Kidney (tissue), 14 donors: Measurements from ENCODE around the gene SYT3. TPM values are rescaled to one million over a fixed set of nuclear protein-coding genes. Genes with fewer than 3 reads are reported as not detected.

Experiments used
- DNase-seq, 5 donors: peaks; one replicate each; pipeline ENCODE4 v3.0.0-alpha.2; 2013 to 2020
- FAIRE-seq: peaks from 2 replicates; lab custom pipeline; 2012; peaks lifted over from hg19 to GRCh38; lab: Jason Lieb, UNC
- H3K27ac ChIP-seq, 2 donors: one replicate each; pipeline ENCODE4 v1.7.0; 2013; ENCODE audit warnings: low read depth in 2 of 2, low read length in 2 of 2, inconsistent platforms in 1 of 2
- H3K27me3 ChIP-seq: one replicate; pipeline ENCODE4 v1.7.1; 2013; ENCODE audit warnings: low read length, inconsistent platforms; ENCODE audit not compliant: control insufficient read depth, insufficient read depth
- H3K36me3 ChIP-seq, 3 donors: one replicate each; pipeline versions ENCODE4 v1.7.0 to v1.7.1; 2013; ENCODE audit warnings: low read length in 3 of 3, control low read depth in 1 of 3, inconsistent platforms in 1 of 3; ENCODE audit not compliant: insufficient read depth in 3 of 3, control insufficient read depth in 2 of 3
- H3K4me1 ChIP-seq, 3 donors: one replicate each; pipeline versions ENCODE4 v1.7.0 to v1.7.1; 2013; ENCODE audit warnings: low read length in 3 of 3, inconsistent platforms in 1 of 3, low read depth in 1 of 3; ENCODE audit not compliant: control insufficient read depth in 2 of 3, insufficient read depth in 2 of 3
- H3K4me3 ChIP-seq, 3 donors: one replicate each; pipeline versions ENCODE4 v1.7.0 to v1.8.1; 2013; ENCODE audit warnings: low read length in 3 of 3, control low read depth in 1 of 3, inconsistent platforms in 1 of 3
- H3K9ac ChIP-seq, 3 donors: one replicate each; pipeline versions ENCODE4 v1.7.0 to v1.7.1; 2013; ENCODE audit warnings: low read length in 3 of 3, control low read depth in 1 of 3, inconsistent platforms in 1 of 3
- H3K9me3 ChIP-seq, 3 donors: one replicate each; pipeline versions ENCODE4 v1.7.0 to v1.7.1; 2013; ENCODE audit warnings: low read length in 3 of 3, control low read depth in 1 of 3, inconsistent platforms in 1 of 3; ENCODE audit not compliant: control insufficient read depth in 2 of 3, insufficient read depth in 1 of 3
- intact Hi-C: fragments of 100-400 bp; cut with DNase I; formaldehyde crosslinking; loops from one replicate; pipeline ENCODE4 v1.11.1; 2022
- polyA plus RNA-seq: library from polyadenylated mRNA; stranded (reverse); fragments of 350-450 nt; fragmentation: Illumina TruSeq; extraction: RNeasy Lipid Tissue Mini Kit (QIAGEN cat#74804); gene quantifications from one replicate; pipeline ENCODE4 v1.2.3, GENCODE V29; 2014; ENCODE audit warnings: low read depth, low replicate concordance; ENCODE audit not compliant: insufficient read depth
- total RNA-seq: library from RNA; stranded (reverse); fragmentation: NEBNext Ultra II Directional; extraction: Animal tissue kit (Norgen Biotek cat#: 25700); gene quantifications from one replicate; pipeline ENCODE4 v1.2.1, GENCODE V29; 2021
- TF ChIP-seq, protein P1 (sequence below): IDR thresholded peaks from 3 replicates; pipeline ENCODE4 v1.5.1; 2012; ENCODE audit warnings: mild to moderate bottlenecking, moderate library complexity, borderline replicate concordance; ENCODE audit not compliant: insufficient read depth; ENCODE audit errors: extremely low read depth
- donor health status: control.
- donor health status: control.
- donor health status: control.
- donor health status: control.
- donor health status: control.
- donor health status: DM: yes; HTN: yes; CAD: no.
- donor health status: Normal renal cell carcinoma (clear cell type).

Gene SYT3
- total and polyA plus RNA-seq, 2 donors from 2014 or later = 0.54 to 0.63 TPM

DNA sequence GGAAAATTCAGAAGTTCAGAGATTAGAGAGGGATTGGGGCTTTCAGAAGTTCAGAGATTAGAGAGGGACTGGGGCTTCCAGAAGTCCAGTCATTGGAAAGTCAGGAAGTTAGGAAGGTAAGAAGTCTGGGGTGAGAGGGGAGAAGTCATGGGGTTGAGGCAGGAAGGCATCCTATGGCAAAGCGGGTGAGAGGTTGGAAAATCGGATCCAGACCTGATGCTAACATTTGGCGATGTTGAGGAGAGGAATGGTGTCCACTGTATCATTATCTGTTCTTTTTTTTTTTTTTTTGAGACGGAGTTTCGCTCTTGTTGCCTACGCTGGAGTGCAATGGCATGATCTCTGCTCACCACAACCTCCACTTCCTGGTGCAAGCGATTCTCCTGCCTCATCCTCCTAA is 11.1 kb downstream of the SYT3 start:
- Histone ChIP-seq H3K4me3 (no peak overlapping the region), H3K27ac (no peak overlapping the region), H3K27me3 (no peaks in the 10 kb centered on the region), H3K9me3 (peaks cover 0 to under 1% (median 0%) of the 10 kb centered on the region in 3 donors), H3K9ac (no peak overlapping the region), H3K4me1 (no peaks in the 10 kb centered on the region), H3K36me3 (no peaks in the 10 kb centered on the region)
- intact Hi-C loops = no loop called here
- DNase-seq = no peak
- no peak for FAIRE-seq
- TF ChIP-seq, protein P1, sequence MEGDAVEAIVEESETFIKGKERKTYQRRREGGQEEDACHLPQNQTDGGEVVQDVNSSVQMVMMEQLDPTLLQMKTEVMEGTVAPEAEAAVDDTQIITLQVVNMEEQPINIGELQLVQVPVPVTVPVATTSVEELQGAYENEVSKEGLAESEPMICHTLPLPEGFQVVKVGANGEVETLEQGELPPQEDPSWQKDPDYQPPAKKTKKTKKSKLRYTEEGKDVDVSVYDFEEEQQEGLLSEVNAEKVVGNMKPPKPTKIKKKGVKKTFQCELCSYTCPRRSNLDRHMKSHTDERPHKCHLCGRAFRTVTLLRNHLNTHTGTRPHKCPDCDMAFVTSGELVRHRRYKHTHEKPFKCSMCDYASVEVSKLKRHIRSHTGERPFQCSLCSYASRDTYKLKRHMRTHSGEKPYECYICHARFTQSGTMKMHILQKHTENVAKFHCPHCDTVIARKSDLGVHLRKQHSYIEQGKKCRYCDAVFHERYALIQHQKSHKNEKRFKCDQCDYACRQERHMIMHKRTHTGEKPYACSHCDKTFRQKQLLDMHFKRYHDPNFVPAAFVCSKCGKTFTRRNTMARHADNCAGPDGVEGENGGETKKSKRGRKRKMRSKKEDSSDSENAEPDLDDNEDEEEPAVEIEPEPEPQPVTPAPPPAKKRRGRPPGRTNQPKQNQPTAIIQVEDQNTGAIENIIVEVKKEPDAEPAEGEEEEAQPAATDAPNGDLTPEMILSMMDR = no peak

DNA sequence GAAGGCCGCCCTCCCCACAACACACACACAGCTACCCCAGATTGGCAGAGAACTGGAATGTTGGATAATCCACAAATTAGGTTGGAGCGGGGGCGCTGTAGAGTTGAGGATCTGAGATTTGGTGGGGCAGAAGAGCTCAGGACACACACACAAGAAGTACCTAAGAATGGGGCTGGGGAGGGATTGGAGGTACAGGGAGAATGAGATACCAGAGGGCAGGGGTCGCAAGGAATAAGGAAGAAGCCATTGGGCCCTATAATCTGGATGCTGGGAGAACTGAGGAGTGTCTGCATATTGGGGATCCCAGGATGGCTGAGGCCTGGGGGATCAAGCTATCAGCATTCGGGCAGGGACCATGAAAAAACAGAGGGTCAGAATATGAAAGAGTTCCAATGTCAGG is 11.5 kb downstream of the SYT3 start:
- Histone ChIP-seq H3K36me3 (no peaks in the 10 kb centered on the region), H3K4me3 (no peak overlapping the region), H3K4me1 (no peaks in the 10 kb centered on the region), H3K9ac (no peak overlapping the region), H3K9me3 (no peaks in the 10 kb centered on the region), H3K27me3 (no peaks in the 10 kb centered on the region), H3K27ac (no peak overlapping the region)
- intact Hi-C loops = no loop called here
- no peak for FAIRE-seq
- DNase-seq = no peak
- TF ChIP-seq, protein P1 = no peak

DNA sequence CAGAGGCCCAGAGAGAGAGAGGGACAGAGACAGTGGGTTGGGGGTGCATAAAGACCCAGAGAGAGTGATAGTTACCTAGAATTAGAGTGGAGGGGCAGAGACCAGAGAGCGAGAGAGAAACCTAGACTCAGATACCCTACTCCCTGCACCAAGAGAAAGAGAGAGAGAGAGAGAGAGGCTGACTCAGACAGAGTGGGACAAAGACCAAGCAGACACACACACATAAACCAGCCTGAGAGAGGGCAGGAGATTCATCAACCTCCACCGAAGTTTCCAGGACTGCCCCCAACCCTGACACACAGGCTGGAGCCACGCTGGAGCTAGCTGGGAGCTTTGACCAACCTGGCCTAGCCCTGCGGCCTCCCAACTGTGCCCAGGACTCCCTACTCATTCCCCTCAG is 12.9 kb downstream of the SYT3 start:
- intact Hi-C loops = no loop called here
- H3K27ac ChIP-seq = no peak overlapping the region
- no peak overlapping the region for H3K4me3 ChIP-seq
- no peaks in the 10 kb centered on the region for H3K4me1 ChIP-seq
- H3K27me3 ChIP-seq = no peaks in the 10 kb centered on the region
- TF ChIP-seq, protein P1 = no peak
- DNase-seq (no peak), FAIRE-seq (no peak)
- H3K9ac ChIP-seq = no peak overlapping the region
- no peaks in the 10 kb centered on the region for H3K36me3 ChIP-seq
- H3K9me3 ChIP-seq = no peaks in the 10 kb centered on the region

DNA sequence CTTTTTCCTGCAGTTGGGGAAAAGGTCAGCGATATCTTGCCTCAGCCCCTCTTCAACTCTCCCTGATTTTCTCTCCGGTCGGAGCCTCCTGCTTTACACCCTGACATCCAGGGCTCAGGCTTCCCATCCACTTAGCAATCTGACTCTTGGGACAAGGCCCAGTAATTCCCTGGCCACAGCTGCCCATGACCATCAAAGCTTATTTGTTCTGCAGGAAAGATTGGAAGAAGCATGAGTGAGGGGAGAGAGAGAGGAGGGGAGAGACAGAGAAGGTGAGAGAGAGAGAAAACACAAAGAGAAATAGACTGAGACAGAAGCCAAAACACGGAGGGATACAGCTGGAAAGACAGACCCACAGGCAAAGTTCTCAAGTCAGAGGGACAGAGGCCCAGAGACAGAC is 13.7 kb downstream of the SYT3 start:
- FAIRE-seq (no peak), DNase-seq (no peak)
- Histone ChIP-seq H3K27ac (no peak overlapping the region), H3K4me1 (no peaks in the 10 kb centered on the region), H3K9me3 (no peaks in the 10 kb centered on the region), H3K4me3 (no peak overlapping the region), H3K27me3 (no peaks in the 10 kb centered on the region), H3K36me3 (no peaks in the 10 kb centered on the region), H3K9ac (no peak overlapping the region)
- intact Hi-C loops = no loop called here
- TF ChIP-seq, protein P1 = no peak
